ENCODE data around the gene IP6K3.

- no peak for TF ChIP-seq CTCF (IDR thresholded peaks at IDR 0.05)
- no peak for TF ChIP-seq POLR2A (IDR thresholded peaks at IDR 0.05)
Observed at GRCh38 chr6:33678932-33679490, 67.7 kb downstream of the IP6K3 start.

Measured in vagina (tissue), 2 donors.